NCI-H2029 (cell line): Measurements from ENCODE around the gene EPB41L5.
"Not testable (repeated sequence)": the region's sequence is repeated elsewhere in the genome, so short reads cannot be mapped to it uniquely, and the experiment has no call there.

ENCODE experiments used
- DNase-seq: peaks from one replicate; lab custom pipeline; 2025; lab: John Stamatoyannopoulos, UW

The EPB41L5 gene

DNA sequence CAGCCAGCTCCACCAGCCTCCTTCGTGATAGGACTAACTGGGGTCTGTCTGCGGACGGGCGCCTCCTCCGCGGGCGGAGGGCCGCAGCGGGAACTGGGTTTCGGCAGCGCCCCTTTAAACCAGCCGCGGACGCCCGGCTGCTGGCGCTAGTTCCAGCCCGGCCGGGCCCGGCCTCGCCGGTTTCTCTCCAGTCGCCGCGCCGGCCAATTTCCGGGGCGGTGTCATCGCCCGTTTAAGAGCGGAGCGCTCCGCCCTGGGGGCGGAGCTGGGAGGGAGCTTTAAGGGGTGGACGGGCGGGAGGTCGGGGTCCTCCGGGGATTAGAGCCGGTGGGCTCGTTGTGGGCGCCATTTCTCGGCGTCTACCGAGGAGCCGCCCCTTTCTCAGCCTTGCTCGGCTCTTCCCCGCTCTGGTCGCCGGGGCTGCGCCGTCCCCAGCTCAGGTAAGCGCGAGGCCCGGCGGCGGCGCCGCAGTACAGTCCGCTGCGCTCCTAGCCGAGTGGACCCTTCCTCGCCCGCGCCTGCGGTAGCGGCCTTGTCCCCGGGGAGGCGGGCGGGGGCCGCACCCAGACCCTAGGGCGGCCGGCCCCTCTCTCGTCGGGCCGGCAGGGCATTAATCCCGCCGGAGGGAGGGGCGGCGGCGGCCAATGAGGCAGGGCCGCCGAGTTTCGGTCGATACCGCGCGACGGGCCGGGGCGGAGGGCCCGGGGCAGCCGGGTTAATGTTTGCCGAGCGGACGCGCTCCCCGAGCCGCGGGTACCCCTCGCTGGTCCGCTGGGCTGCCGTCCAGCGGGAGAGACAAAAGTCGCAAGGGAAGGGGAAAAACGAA lies at the start of gene EPB41L5:
Gene EPB41L5 (plus strand): TSS at position 307 of the 826 bp plus-strand sequence. CDS start 6,008 bp downstream, outside the sequence.
- DNase-seq = peak; percentile 92

DNA sequence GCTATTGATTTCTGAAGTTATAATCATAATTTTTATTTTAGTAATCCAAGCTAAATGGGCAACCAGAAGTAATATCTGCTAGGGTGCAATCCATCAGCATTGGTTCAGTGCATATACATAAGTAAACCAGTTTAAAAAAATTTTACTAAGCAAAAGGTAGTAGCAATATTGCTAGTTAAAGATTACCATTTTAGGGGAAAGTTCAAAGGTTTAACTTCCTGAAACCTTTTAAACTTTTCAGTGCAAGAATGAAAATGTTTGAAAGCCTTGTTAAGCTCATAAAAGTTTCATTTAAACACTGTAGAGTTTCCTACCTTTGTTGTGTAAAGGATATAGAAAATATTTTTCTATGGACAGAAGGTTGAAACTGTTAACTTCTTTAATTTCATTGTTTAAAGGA lies 31.0 kb upstream of the EPB41L5 start:
- DNase-seq = no peak

DNA sequence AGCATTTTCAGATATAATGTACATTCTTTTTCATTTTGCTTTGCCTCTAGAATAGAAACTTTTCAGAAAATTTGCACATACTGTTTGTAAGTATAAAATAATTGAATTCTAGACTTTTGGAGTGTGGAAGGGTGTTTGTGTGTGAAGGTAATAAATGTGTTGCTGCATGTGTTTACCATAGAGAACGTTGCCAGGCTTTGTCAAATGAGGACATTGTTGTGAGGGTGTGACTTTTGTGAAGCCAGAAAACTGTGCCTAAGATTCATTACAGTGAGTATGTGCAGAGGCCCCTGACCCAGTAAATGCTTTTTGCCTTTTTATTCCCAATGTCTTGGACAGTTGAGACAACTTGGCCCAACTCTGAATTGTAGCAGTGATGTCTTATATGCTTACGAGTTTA lies 30.4 kb upstream of the EPB41L5 start:
- DNase-seq = no peak

DNA sequence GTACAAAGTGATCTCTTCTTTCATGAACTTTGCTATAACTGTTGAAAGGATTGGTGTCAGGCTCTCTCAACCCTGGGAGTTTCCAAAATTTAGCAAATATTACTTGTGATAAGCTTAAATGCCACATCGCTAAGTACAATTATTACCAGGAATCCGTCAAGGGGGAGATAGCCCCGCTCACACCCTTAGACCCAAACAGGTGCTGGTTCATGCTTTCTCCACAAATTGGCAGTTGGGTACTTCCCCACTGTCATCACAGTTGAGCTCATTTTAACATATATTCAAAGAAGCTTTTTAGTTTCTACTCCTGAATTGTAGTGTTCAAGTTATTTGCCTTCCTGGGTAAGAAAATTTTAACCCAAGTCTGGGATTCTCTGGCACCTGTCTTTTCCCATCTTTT lies 29.8 kb upstream of the EPB41L5 start:
- no peak for DNase-seq

DNA sequence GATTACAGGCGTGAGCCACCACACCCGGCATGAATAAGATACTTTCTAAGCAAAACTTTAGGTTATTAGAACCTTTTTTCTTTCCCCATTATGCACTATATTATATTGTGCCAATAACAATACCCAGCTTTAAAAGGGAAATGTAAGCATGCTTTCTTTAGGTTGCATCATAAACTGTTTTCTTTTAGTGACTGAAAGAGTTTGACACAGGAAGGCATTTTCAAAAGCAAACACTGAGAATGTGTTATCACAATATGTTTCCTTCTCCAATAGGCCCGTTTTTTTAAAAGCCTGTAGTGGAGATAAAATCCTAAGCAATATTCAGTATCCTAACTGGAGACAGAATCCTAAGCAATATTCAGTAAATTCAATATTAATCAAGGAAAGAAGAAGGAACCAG lies 16.7 kb upstream of the EPB41L5 start:
- no peak for DNase-seq

DNA sequence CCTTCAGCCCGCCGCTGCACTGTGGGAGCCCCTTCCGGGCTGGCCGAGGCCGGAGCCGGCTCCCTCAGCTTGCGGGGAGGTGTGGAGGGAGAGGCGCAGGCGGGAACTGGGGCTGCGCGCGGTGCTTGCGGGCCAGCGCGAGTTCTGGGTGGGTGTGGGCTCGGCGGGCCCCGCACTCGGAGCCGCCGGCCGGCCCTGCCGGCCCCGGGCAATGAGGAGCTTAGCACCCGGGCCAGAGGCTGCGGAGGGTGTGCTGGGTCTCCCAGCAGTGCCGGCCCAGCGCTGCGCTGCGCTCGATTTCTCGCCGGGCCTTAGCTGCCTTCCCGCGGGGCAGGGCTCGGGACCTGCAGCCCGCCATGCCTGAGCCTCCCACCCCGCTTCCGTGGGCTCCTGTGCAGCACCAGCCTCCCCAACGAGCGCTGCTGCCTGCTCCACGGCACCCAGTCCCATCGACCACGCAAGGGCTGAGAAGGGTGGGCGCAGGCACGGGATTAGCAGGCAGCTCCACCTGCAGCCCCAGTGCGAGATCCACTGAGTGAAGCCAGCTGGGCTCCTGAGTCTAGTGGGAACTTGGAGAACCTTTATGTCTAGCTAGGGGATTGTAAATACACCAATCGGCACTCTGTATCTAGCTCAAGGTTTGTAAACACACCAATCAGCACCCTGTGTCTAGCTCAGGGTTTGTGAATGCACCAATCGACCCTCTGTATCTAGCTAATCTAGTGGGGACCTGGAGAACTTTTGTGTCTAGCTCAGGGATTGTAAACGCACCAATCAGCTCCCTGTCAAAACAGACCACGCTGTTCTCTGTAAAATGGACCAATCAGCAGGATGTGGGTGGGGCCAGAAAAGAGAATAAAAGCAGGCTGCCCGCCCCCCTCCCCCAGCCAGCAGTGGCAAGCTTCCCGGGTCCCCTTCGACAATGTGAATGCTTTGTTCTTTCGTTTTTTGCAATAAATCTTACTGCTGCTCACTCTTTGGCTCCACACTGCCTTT lies 15.7 kb upstream of the EPB41L5 start:
- not testable (repeated sequence) for DNase-seq

DNA sequence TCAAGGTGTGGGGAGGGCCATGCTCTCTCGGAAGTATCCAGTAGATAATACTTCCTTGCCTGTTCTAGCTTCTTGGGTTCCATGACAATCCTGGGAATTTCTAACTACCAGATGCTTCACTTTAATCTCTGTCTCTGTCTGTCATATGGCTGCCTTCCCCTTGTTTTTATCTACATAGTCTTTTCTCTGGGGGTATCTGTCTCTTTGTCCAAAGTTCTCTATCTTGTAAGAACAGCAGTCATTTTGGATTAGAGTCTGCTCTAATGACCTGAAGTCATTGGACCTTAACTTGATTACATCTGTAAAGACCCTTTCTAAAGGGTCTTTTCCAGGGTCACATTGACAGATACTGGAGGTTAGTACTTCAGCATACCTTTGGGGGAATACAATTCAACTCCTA lies 11.4 kb upstream of the EPB41L5 start:
- no peak for DNase-seq

DNA sequence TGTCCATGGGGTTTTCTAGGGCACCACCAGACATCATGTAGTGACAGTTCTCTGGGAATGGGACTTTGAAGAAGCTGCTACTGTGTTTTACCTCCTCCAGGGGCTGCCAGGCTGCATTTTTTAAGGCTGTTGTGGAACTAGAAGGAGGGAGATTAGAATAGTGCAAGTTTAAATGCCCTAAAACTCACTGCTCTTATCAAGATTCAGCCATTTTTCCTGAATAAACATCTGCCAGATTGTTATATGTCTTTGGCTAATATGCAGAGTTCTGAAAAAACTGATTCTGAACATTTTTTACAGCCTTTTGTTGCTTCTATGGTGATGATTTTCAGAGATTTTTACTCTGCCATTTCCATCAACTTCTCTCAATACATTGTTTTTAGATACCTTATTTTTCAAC lies 8.6 kb upstream of the EPB41L5 start:
- no peak for DNase-seq

DNA sequence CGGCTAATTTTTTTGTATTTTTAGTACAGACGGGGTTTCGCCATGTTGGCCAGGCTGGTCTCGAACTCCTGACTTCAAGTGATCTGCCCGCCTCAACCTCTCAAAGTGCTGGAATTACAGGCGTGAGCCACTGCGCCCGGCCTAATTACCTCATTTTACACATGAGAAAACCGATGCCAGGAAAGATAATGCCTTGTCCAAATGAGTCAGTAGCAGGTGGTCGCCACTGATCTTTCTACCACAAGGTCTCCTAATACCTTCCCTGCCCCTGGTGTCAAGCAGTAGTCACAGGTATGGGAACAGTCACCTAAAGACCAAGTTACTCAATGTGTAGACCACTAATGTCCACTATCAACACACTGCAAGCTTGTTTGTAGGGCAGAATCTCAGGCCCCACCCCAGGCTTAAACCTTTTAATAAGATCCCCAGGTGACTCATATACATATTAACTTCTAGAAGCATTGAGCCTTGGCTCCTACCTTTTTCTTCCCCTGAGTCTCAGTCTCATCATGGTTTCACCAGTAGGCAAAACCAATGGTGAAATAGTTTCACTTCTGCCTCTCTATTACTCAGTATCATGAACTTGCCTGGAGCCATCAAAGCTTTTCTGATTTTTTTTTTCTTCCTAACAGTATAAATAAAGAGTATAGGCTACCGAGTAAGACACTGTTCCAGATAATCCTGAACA lies 6.9 kb upstream of the EPB41L5 start:
- no peak for DNase-seq

DNA sequence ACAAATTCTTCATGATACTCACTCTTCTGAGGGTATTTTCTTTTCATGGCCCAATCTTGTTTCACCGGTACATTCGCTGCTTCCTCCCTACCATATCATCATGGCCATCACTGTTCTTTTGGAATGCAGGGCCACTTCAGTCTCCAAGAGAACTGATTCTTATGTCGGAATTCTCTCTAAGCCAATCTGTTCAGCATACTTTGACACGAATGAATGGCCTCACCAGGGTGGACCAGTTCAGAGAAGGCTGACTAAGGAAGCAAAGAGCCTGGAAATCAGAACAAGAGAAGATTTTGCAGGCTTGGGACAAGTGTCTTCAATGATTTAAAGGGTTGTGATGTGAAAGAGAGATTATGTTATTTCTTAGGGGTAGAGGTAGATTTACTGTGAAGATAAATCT lies 5.0 kb upstream of the EPB41L5 start:
- no peak for DNase-seq

DNA sequence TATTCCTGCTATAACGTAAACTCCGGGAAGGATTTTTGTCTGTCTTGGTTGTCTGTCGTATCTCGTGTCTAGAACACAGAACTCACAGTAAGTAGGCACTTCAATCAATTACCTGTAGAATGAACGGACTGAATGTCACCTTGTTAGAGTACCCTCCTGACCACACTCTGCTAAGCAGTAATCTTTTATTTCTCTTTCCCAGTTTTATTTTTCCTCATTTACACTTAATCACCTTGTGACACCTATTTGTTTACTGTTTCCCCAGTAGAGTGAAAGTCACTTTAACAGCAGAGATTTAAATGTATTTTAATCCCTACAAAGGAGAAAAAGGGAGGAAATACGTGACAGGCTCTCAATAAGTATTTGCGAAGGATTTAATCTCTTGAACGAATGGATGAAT lies 514 bp upstream of the EPB41L5 start:
- DNase-seq = peak; percentile 46

DNA sequence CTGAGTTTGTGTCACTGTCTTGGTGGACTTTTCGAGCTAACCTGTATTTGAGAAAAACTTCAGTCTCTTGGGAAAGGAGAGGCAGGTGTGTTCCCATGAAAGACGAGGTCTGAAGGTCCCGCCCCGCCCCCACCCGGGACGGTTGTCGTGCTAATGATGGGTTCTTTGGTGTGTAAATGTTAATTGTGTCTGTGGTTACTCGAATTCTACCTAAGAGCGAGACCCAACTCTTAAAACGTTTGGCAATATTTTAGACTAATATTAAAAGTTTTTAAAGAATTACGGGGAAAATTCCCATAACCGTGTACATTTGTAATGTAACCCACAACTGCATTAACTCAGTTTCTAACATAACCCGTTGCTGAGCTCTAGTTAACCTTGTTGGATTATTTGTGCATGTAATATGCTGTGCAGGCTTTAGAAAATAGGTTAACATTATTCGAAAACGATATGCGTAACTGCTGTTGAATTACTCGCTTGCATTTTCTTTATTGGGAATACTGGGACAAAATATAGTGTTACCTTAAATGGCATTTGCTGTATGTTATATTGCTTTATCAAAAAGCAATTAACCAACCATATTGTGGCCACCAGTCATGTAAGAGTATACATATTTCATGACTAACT lies 833 bp downstream of the EPB41L5 start:
- peak; percentile 30 for DNase-seq

DNA sequence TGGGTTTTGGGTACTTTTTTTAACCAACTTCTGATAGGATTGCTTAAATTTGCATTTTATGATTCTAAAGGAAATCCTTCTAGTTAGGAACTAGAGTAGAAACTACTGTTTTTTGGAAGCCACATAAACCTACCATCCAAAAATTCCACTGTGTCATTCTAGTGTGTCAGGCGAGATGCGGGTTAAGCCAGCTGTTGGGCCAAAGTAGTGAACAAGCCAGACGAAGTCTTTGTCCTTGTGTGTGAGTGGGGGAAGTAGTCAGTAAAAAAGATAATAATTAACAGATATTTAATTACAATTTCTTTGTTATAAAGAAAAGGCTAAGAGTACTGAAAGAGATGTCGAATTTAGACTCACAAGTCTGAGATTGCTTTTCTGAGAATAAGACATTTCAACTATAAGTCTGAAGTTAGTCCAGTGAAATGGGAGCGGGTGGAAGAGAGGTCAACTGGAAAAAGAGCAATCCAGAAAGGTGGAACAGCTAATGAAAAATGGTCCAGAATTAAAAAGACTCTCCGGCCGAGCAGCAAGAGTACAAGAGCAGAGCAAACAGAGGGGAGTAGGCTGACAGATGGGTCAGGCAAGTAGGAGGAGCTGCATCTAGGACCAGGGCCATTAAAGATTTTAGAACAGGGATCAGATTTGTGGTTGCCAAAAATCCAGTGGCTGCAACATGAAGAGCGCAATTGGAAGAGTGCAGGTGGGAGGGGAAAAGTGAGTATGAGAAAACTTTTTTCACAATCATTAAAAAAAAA lies 1.5 kb downstream of the EPB41L5 start:
- no peak for DNase-seq

DNA sequence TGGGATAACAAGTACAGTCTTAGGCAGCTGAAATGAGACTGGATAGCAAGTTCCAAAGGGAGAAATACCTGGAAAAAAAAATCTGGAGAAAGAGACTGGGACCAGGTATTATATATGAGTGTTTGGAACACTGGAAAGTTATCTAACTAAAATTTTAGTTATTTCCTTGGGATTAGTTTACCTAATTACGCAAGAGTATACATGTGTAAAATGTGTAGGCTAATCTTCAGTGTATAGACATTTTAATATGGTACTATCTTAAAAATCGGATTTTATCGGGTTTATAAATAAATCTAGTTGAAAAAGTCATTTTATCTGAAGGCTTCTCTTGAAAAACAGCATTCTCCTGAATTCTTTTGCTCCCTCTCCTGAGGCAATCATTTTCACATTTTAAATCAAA lies 3.9 kb downstream of the EPB41L5 start:
- no peak for DNase-seq

DNA sequence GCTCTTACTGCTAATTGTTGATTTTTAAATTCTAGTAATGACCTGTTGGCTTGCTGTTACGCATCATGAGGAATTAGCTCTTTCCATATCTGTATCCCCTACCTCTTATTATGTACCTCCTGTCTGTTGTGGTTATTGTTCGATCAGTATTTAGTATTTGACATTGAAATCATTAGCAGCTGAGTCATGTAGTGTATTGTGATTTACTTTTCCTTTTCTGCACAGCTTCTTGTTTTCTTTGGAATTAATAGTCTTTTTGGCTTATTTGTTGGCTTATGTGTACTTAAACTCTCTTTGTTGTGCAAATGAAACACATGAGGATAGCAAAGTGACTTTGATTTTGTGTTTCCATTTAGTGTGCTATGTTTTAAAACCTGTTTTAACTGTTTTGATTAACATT lies 4.3 kb downstream of the EPB41L5 start:
- DNase-seq = no peak

DNA sequence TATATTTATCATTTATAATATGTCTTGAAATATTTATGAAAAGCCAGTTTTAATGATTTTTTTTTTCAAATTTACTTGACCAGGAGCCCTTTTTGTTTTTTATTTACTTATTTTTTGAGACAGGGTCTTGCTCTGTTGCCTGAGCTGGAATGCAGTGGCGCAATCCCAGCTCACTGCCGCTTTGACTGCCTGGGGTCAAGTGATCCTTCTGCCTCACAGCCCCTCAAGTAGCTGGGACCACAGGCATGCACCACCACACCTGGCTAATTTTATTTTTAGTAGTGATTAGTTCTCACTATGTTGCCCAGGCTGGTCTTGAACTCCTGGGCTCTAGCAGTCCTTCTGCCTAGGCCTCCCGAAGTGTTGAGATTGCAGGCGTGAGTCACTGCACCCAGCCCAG lies 5.7 kb downstream of the EPB41L5 start:
- DNase-seq = no peak

DNA sequence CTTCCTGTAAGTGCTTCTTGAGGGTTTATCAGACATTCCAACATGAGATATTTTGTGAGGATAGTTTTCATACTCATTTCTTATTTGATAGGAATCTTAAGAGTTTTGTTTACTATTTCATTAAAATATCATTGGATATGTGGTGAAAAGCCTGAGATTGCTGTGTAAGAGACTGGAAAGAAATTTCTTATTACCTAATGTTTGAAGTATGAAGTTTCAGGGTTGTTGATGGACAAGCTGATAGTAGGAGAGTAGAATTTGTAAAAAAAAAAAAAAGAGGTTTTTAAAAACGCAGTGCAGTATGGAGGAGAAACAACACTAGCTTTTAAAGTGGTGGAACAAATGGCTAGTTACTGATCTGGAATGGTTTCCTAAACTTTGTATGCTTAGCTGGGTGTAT lies 7.7 kb downstream of the EPB41L5 start:
- no peak for DNase-seq

DNA sequence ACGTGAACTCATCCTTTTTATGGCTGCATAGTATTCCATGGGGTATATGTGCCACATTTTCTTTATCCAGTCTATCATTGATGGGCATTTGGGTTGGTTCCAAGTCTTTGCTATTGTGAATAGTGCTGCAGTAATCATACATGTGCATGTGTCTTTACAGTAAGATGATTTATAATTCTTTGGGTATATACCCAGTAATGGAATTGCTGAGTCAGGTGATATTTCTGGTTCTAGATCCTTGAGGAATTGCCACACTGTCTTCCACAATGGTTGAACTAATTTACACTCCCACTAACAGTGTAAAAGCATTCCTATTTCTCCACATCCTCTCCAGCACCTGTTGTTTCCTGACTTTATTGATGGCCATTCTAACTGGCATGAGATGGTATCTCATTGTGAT lies 9.6 kb downstream of the EPB41L5 start:
- DNase-seq = not testable (repeated sequence)

DNA sequence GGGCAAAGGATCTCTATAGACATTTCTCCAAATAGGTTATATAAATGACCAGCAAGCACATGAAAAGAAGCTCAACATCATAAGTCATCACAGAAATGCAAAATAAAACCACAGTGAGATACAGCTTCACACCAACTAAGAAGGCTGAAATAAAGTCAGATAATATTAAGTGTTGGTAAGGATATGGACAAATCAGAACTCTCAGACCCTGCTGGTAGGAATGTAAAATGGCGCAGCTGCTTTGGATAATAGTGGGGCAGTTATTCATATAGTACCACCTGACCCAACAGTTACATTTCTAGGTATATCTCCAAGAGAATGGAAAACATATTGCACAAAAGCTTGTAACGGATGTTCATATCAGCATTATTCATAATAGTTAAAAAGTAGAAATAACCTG lies 14.0 kb downstream of the EPB41L5 start:
- no peak for DNase-seq

DNA sequence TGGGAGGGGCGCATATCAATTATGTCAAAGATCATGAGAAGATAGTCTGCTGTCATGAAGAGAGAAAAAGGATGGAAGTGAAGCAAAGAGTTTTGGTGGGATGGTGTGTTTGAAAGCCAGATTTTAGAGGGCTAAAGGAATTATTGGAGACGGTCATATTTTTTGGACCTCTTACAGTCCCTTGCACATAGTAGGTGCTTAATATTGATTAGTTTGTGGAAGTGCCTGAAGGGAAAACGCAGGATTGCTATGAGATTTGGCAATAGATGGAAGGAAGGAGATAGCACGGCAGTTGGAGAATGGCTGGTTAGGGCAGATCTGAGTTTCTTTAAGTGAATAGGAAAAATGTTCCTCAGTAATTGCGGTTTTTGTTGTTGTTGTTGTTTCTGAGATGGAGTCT lies 15.9 kb downstream of the EPB41L5 start:
- DNase-seq = no peak
